HG02678 (cell line): ENCODE results near the gene COL15A1.
"Not testable (repeated sequence)": the region's sequence is repeated elsewhere in the genome, so short reads cannot be mapped to it uniquely, and the experiment has no call there.

Source experiments
- ATAC-seq: cut with Tn5 transposase; IDR thresholded peaks from one replicate; pipeline ENCODE4 v1.9.1; 2021; ENCODE audit warnings: mild to moderate bottlenecking, moderate library complexity; ENCODE audit not compliant: unreplicated experiment

The COL15A1 gene

GRCh38 chr9:99073985-99074901 lies 130.5 kb downstream of the COL15A1 start:
- ATAC-seq: no peak

- ATAC-seq: no peak
Measured at GRCh38 chr9:99074902-99075245, 131.2 kb downstream of the COL15A1 start.

- no peak for ATAC-seq
Measured at GRCh38 chr9:99075246-99075912, 131.7 kb downstream of the COL15A1 start.

- no peak for ATAC-seq
Measured at GRCh38 chr9:99076030-99076429, 132.3 kb downstream of the COL15A1 start.

GRCh38 chr9:99076483-99077171 lies 132.9 kb downstream of the COL15A1 start:
- ATAC-seq: no peak

GRCh38 chr9:99078717-99079116 lies 135.0 kb downstream of the COL15A1 start:
- ATAC-seq: no peak

GRCh38 chr9:99079542-99079941 lies 135.8 kb downstream of the COL15A1 start:
- ATAC-seq: no peak

GRCh38 chr9:99083051-99083450 lies 139.3 kb downstream of the COL15A1 start:
- no peak for ATAC-seq

GRCh38 chr9:99085949-99086948 lies 142.5 kb downstream of the COL15A1 start:
- ATAC-seq: no peak

GRCh38 chr9:99087462-99087861 lies 143.8 kb downstream of the COL15A1 start:
- ATAC-seq: no peak

- ATAC-seq: no peak
Measured at GRCh38 chr9:99090336-99091130, 146.8 kb downstream of the COL15A1 start.

- ATAC-seq: no peak
Measured at GRCh38 chr9:99092643-99093491, 149.2 kb downstream of the COL15A1 start.

- no peak for ATAC-seq
Measured at GRCh38 chr9:99093492-99093791, 149.7 kb downstream of the COL15A1 start.

GRCh38 chr9:99095565-99095964 lies 151.9 kb downstream of the COL15A1 start:
- ATAC-seq: no peak

- ATAC-seq: no peak
Measured at GRCh38 chr9:99096409-99096808, 152.7 kb downstream of the COL15A1 start.

GRCh38 chr9:99099806-99100585 lies 156.3 kb downstream of the COL15A1 start:
- ATAC-seq: not testable (repeated sequence)

GRCh38 chr9:99101271-99101670 lies 157.6 kb downstream of the COL15A1 start:
- no peak for ATAC-seq

GRCh38 chr9:99101812-99102211 lies 158.1 kb downstream of the COL15A1 start:
- no peak for ATAC-seq
